Immature natural killer cell (primary cell): ENCODE data around the gene DBF4B. TPM values are rescaled to one million over a fixed set of nuclear protein-coding genes. Genes with fewer than 3 reads are reported as not detected.
"Not testable (repeated sequence)": the region's sequence is repeated elsewhere in the genome, so short reads cannot be mapped to it uniquely, and the experiment has no call there.

Experiments
- DNase-seq, 3 donors: peaks; one replicate each; pipeline ENCODE4 v3.0.0; 2022; ENCODE audit warnings: mixed read lengths in 1 of 3
- H3K27ac Mint-ChIP-seq, 6 donors: one replicate each; pipeline ENCODE4 v1.8.0; 2020; ENCODE audit warnings: mixed read lengths in 6 of 6, mild to moderate bottlenecking in 5 of 6, inconsistent platforms in 4 of 6, moderate library complexity in 3 of 6
- H3K27me3 Mint-ChIP-seq, 3 donors: one replicate each; pipeline ENCODE4 v1.8.0; 2020 to 2021; ENCODE audit warnings: low read depth in 3 of 3, mild to moderate bottlenecking in 3 of 3, mixed read lengths in 3 of 3, moderate library complexity in 3 of 3, inconsistent platforms in 1 of 3
- H3K36me3 Mint-ChIP-seq, 3 donors: one replicate each; pipeline ENCODE4 v1.8.0; 2020; ENCODE audit warnings: mixed read lengths in 3 of 3, inconsistent platforms in 2 of 3, mild to moderate bottlenecking in 2 of 3
- H3K4me1 Mint-ChIP-seq, 2 donors: one replicate each; pipeline ENCODE4 v1.8.0; 2020; ENCODE audit warnings: inconsistent platforms in 2 of 2, mild to moderate bottlenecking in 2 of 2, mixed read lengths in 2 of 2, moderate library complexity in 1 of 2
- H3K4me3 Mint-ChIP-seq, 5 donors: one replicate each; pipeline ENCODE4 v1.8.0; 2020; ENCODE audit warnings: mild to moderate bottlenecking in 5 of 5, mixed read lengths in 5 of 5, inconsistent platforms in 3 of 5, moderate library complexity in 3 of 5
- H3K9me3 Mint-ChIP-seq, 6 donors: one replicate each; pipeline ENCODE4 v1.8.0; 2020; ENCODE audit warnings: mild to moderate bottlenecking in 6 of 6, mixed read lengths in 6 of 6, inconsistent platforms in 4 of 6, moderate library complexity in 3 of 6
- polyA plus RNA-seq, 3 donors: library from polyadenylated mRNA; unstranded; fragments of 300-500 nt; fragmentation: Illumina TruSeq; gene quantifications; one replicate each; pipeline ENCODE4 v1.2.3, GENCODE V29; 2021

The DBF4B gene
- polyA plus RNA-seq, 3 donors from 2014 or later = 0.52 to 1.1 TPM; not detected in 1

DNA sequence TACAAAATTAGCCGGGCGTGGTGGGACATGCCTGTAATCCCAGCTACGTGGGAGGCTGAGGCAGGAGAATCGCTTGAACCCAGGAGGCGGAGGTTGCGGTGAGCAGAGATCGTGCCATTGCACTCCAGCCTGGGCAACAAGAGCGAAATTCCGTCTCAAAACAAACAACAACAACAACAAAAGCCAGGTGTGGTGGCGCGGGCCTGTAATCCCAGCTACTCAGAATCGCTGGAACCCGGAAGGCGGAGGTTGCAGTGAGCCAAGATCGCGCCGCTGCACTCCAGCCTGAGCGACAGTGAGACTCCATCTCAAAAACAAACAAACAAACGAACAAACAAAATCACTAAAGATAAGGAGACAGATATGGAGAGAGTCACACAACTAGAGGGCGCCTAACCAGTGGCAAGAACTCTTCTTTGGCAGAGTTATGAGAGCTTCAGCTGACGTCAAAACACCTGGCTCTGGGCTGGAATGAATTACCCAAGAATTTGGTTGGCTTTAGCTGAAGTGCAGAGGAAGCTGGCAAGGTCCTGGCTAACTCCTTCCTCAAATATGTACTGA is 17.6 kb upstream of the DBF4B start:
- H3K4me1 Mint-ChIP-seq = peaks cover 23 to 27% of the 10 kb centered on the region in 2 donors
- not testable (repeated sequence) for H3K9me3 Mint-ChIP-seq, H3K27me3 Mint-ChIP-seq, H3K36me3 Mint-ChIP-seq, DNase-seq
- H3K4me3 Mint-ChIP-seq = peak overlapping the region in 4 of 5 donors; percentile 30 to 98 (median 96)
- H3K27ac Mint-ChIP-seq = peak overlapping the region in 4 of 6 donors; percentile 17 to 70 (median 44)

DNA sequence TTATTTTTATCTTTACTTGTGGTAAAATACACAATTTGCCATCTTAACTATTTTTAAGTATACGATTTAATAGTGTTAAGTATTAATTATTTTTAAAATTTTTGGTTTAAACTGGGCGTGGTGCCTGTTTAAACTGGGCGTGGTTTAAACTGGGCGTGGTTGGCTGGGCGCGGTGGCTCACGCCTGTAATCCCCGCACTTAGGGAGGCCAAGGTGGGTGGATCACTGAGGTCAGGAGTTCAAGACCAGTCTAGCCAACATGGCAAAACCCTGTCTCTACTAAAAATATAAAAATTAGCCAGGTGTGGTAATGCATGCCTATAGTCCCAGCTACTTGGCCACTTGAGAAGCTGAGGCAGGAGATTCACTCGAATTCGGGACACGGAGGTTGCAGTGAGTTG is 14.9 kb upstream of the DBF4B start:
- H3K27me3 Mint-ChIP-seq = peaks cover 0 to 9% (median 0%) of the 10 kb centered on the region in 3 donors
- no peak overlapping the region for H3K4me3 Mint-ChIP-seq
- H3K9me3 Mint-ChIP-seq = no peaks in the 10 kb centered on the region
- no peak for DNase-seq
- no peaks in the 10 kb centered on the region for H3K36me3 Mint-ChIP-seq
- H3K4me1 Mint-ChIP-seq = peaks cover 19 to 22% of the 10 kb centered on the region in 2 donors
- H3K27ac Mint-ChIP-seq = no peak overlapping the region

DNA sequence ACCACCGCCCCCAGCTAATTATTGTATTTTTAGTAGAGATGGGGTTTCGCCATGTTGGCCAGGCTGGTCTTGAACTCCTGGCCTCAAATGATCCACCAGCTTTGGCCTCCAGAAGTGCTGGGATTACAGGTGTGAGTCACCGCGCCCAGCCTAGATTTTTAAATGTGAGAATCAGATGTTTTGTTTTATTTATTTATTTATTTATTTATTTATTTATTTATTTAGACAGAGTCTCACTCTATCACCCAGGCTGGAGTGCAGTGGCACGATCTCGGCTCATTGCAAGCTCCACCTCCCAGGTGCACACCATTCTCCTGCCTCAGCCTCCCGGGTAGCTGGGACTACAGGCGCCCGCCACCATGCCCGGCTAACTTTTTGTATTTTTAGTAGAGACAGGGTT is 8.2 kb upstream of the DBF4B start:
- H3K27me3 Mint-ChIP-seq, H3K4me1 Mint-ChIP-seq, H3K27ac Mint-ChIP-seq, H3K36me3 Mint-ChIP-seq, H3K4me3 Mint-ChIP-seq, H3K9me3 Mint-ChIP-seq, DNase-seq: not testable (repeated sequence)

DNA sequence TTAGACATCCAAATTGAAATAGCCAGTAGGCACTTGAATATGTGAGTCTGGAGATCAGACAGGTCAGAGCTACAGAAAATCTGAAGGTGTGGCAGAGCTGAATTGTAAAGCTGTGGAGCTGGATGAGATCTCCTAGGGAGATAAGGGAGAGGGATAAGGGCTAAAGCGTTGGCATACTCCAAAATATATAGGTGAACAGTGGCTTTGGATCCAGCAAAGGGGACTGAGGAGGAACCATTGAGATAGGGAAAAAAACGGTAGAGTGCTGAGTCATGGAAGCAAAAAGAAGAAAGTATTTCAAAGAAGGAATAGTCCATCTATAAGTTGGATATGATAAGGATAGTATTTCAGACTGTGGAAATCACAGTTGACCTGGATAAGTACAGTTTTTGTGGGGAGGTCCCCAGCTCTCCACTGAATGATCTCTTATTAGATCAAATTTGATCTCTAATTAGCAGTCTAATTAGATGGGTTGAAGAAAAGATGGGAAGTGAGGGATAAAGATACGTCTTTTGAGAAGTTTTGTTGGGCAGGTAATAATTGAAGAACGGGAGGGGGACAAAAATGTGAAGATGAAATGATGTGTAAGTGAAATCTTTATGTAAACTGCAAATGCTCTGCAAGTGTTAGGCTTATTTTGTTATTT is 587 bp upstream of the DBF4B start:
- H3K27ac Mint-ChIP-seq = no peak overlapping the region
- peaks cover 0 to 8% (median 6%) of the 10 kb centered on the region in 3 donors for H3K27me3 Mint-ChIP-seq

DNA sequence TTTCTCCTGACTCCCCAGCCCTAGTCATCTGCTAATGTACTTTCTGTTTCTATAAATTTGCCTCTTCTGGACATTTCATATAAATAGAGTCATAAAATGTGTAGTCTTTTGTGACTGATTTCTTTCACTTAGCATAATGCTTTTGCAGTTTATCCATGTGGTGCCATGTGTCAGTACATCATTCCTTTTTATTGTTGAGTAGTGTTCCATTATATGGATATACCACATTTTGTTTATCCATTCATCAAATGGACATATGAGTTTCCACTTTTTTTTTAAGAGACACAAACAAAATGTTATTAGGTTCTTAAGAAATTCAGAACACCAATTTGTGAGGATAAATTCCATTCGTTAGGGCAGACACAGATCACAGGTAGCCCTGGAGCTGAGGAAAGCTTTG is 11.0 kb downstream of the DBF4B start:
- no peaks in the 10 kb centered on the region for H3K27me3 Mint-ChIP-seq
- peaks cover 0 to 6% (median 3%) of the 10 kb centered on the region in 3 donors for H3K36me3 Mint-ChIP-seq
- no peak for DNase-seq
- no peak overlapping the region for H3K4me3 Mint-ChIP-seq
- H3K27ac Mint-ChIP-seq = no peak overlapping the region
- H3K9me3 Mint-ChIP-seq = no peaks in the 10 kb centered on the region
- H3K4me1 Mint-ChIP-seq = no peaks in the 10 kb centered on the region

More for the DNA sequence above, 587 bp upstream of the DBF4B start:
- Mint-ChIP-seq H3K9me3 (no peaks in the 10 kb centered on the region), H3K36me3 (no peaks in the 10 kb centered on the region), H3K4me3 (no peak overlapping the region), H3K4me1 (no peaks in the 10 kb centered on the region)
- DNase-seq = no peak

DNA sequence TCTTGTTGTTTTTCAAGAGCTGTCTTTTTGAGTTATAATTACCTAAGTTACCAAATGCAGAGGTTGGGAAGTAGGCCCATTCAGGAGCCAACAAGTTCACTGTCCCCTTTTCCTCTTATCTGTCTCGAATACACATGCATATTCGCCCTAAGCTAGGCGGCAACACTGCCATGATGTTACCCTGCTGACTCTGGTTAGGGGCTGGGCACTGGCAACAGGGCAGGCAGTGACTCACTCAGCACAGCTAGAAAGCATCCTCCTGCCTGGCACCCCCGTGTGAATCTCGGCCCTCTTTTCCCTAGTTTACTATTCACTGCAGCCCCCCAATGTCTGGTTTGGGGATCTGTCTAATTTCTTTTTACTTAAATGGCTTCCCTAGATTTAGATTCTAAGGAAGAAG is 13.8 kb downstream of the DBF4B start:
- Mint-ChIP-seq H3K36me3 (peaks cover 0 to 9% (median 3%) of the 10 kb centered on the region in 3 donors), H3K4me1 (no peaks in the 10 kb centered on the region), H3K9me3 (no peaks in the 10 kb centered on the region), H3K4me3 (no peak overlapping the region), H3K27ac (no peak overlapping the region), H3K27me3 (no peaks in the 10 kb centered on the region)
- DNase-seq = no peak

DNA sequence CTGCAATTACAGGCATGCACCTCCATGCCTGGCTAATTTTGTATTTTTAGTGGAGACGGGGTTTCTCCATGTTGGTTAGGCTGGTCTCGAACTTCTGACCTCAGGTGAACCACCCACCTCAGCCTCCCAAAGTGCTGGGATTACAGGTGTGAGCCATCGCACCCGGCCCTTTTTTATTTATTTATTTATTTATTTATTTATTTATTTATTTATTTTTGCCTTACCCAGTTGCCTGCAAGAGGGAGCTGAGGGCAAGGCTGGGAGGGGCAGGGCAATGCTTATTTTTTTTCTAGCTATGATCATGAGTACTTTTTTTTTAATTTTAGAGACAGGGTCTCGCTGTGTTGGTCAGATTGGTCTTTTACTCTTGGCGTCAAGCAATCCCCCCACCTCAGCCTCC is 17.7 kb downstream of the DBF4B start:
- not testable (repeated sequence) for H3K27ac Mint-ChIP-seq, H3K9me3 Mint-ChIP-seq, H3K4me3 Mint-ChIP-seq, DNase-seq, H3K4me1 Mint-ChIP-seq, H3K27me3 Mint-ChIP-seq
- peaks cover 0 to 16% (median 5%) of the 10 kb centered on the region in 3 donors for H3K36me3 Mint-ChIP-seq

DNA sequence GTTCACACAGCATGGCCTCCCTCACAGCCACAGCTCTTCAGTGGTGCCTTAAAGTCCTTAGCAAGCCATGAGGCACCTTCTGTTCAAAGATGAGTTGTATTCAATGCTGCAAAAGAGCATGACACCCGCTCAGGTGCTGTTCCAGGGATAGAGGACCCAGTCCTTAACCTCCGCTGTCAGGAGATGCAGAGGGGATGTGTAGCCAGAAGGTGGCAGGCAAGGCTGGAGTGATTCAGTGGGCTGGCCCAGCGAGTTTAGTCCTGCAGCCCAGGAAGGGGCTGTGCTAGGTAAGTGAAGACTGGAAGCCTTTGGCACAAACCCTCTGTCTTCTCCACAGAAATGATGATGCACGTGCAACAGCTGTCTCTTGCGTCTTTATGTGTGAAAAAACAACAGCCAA is 25.3 kb downstream of the DBF4B start:
- no peaks in the 10 kb centered on the region for H3K4me1 Mint-ChIP-seq
- H3K27ac Mint-ChIP-seq = no peak overlapping the region
- peaks cover 0 to 13% (median 5%) of the 10 kb centered on the region in 3 donors for H3K36me3 Mint-ChIP-seq
- H3K4me3 Mint-ChIP-seq = no peak overlapping the region
- no peak for DNase-seq
- H3K27me3 Mint-ChIP-seq = peaks cover 0 to 2% (median 0%) of the 10 kb centered on the region in 3 donors
- no peaks in the 10 kb centered on the region for H3K9me3 Mint-ChIP-seq

DNA sequence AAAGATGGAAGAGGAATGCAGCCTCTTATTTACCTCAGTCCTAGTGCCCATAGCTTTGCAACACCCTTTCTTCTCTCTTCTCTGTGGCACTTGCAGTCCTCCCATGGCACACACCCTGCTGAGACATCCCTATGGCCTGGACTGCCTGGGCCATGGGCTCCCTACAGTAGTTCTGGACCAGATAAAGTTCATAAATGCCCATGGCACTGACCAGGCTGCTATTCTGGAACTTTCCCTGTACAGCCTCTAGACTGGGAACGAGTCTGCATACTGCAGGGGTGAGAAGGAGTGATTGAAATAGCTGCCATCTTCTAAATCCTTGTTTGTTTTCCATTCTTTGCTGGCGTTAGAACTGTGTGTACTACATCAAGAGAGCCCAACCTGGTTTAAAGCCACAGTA is 25.8 kb downstream of the DBF4B start:
- DNase-seq = no peak
- peaks cover 0 to 2% (median 0%) of the 10 kb centered on the region in 3 donors for H3K27me3 Mint-ChIP-seq
- no peak overlapping the region for H3K27ac Mint-ChIP-seq
- H3K9me3 Mint-ChIP-seq = no peaks in the 10 kb centered on the region
- H3K4me3 Mint-ChIP-seq = no peak overlapping the region
- H3K4me1 Mint-ChIP-seq = no peaks in the 10 kb centered on the region
- peaks cover 0 to 13% (median 5%) of the 10 kb centered on the region in 3 donors for H3K36me3 Mint-ChIP-seq

DNA sequence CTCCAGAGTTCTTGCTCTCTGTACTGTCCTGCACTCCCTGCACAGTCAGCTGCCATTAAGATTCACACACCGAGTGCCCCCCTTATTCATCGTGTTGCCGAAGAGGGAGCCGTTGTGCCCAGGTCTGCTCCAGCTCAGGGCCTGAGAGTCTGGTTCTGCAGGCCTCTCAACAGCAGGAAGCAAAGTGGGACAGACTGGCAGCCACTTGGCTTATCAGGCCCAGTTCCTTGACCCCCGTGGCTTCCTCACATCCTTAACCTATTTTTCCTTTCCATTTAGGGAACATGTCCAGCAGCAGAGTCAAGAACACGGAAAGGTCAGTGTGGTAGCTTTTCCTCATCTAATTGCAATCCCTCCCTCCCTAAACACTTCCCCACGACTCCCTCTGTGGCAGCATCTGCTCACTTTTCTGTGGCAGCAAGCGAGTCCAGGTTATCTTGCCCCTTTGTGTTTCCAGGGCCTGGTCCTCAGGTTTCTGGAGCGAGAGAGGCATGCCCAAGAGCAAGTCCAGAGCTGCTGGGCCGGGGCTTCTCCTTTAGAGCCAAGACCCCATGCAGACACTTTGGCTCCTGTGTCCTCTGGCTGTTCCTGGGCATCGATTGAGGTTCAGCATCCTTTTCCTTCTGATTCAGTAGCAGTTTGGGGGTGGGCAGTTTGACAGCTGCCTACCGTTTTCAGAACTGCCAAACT is 28.2 kb downstream of the DBF4B start:
- Mint-ChIP-seq H3K9me3 (no peaks in the 10 kb centered on the region), H3K4me1 (no peaks in the 10 kb centered on the region)

DNA sequence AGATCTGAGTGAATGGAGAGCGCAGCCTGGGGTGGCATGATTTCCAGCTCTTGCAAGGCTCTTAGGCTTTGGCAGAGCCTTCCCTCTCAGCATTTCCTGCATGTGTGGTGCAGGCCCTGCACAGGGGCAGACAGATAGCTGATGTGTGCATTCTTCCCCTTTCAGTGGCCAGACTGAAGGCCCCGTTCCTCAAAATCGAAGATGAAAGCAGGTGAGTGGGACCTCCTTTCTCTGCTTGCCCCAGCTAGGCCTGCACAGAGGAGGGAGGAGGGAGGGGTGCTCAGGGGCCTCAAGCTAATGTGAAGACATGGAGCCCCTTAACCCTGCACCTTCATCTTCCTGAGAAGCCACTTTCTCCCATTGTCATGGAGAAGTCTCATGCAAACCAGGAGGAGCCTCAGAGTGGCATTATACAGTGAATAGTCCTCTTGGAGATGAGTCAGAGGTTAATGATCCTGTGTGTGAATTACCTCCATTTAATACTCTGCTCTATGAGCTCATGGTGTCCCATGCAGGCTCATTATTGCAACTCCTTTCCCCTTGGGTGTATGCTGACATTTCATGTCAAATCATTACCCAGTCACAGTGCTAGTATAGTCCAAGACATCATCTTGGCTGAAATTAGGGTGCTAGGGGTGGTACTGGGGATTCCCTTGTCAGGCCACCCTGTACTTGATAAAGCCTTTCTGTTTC is 29.9 kb downstream of the DBF4B start:
- no peak for DNase-seq
- no peaks in the 10 kb centered on the region for H3K9me3 Mint-ChIP-seq
- no peaks in the 10 kb centered on the region for H3K4me1 Mint-ChIP-seq
- peaks cover 0 to 3% (median 0%) of the 10 kb centered on the region in 3 donors for H3K36me3 Mint-ChIP-seq
- H3K27me3 Mint-ChIP-seq = peaks cover 0 to under 1% (median 0%) of the 10 kb centered on the region in 3 donors
- peak overlapping the region in 1 of 6 donors; percentile 35 for H3K27ac Mint-ChIP-seq
- H3K4me3 Mint-ChIP-seq = no peak overlapping the region

More for the DNA sequence above, 28.2 kb downstream of the DBF4B start:
- H3K27me3 Mint-ChIP-seq = peaks cover 0 to 2% (median 0%) of the 10 kb centered on the region in 3 donors
- H3K4me3 Mint-ChIP-seq = no peak overlapping the region
- peaks cover 0 to 4% (median 0%) of the 10 kb centered on the region in 3 donors for H3K36me3 Mint-ChIP-seq
- no peak overlapping the region for H3K27ac Mint-ChIP-seq
- no peak for DNase-seq

DNA sequence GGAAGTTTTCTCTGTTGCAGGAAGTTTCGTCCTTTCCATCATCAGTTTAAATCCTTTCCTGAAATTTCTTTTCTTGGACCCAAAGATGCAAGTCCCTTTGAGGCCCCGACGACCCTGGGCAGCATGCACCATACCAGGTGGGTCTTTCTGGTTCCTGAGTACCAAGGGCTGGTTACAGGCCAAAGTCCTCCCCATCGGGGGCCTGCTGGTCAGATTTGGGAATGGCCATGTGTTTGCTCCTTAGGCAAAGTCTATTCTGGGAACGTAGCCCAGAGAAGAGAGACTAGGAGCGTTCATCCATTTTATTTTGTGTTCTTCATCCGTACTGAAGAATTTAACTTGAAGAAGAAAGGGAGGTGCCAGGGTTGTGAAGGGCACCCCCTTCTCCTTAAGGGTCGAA is 32.9 kb downstream of the DBF4B start:
- H3K27ac Mint-ChIP-seq = no peak overlapping the region
- no peaks in the 10 kb centered on the region for H3K27me3 Mint-ChIP-seq
- H3K4me3 Mint-ChIP-seq = no peak overlapping the region
- H3K9me3 Mint-ChIP-seq = no peaks in the 10 kb centered on the region
- no peaks in the 10 kb centered on the region for H3K4me1 Mint-ChIP-seq
- no peaks in the 10 kb centered on the region for H3K36me3 Mint-ChIP-seq
- no peak for DNase-seq

DNA sequence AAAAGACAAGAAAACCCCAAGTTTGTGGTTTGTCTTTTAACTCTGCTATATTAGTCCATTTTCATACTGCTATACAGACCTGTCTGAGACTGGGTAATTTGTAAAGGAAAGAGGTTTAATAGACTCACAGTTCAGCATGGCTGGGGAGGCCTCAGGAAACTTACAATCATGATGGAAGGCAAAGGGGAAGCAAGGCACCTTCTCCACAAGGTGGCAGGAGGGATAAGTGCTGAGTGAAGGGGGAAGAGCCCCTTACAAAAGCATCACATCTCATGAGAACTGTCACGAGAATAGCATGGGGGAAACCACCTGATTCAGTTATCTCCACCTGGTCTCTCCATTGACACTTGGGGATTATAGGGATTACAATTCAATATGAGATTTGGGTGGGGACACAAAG is 36.8 kb downstream of the DBF4B start:
- H3K9me3 Mint-ChIP-seq = no peaks in the 10 kb centered on the region
- H3K4me3 Mint-ChIP-seq = no peak overlapping the region
- no peaks in the 10 kb centered on the region for H3K27me3 Mint-ChIP-seq
- no peak for DNase-seq
- peak overlapping the region in 1 of 6 donors; percentile 3 for H3K27ac Mint-ChIP-seq
- no peaks in the 10 kb centered on the region for H3K4me1 Mint-ChIP-seq
- peaks cover 0 to 4% (median 0%) of the 10 kb centered on the region in 3 donors for H3K36me3 Mint-ChIP-seq

DNA sequence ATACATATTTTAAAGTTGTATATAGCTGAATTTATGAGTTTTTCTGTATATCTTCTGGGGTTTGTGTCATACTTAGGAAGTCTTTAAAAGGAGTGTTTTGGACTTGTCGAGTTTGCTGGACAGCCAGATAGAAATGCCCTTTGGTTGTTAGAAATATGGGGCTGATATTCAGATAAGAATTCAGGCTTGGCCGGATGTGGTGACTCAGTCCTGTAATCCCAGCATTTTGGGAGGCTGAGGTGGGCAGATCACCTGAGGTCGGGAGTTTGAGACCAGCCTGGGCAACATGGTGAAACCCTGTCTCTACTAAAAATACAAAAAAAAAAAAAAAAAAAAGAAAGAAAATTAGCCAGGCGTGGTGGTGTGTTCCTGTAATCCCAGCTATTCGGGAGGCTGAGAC is 37.3 kb downstream of the DBF4B start:
- H3K27me3 Mint-ChIP-seq, H3K9me3 Mint-ChIP-seq, H3K4me1 Mint-ChIP-seq, H3K36me3 Mint-ChIP-seq, DNase-seq, H3K4me3 Mint-ChIP-seq, H3K27ac Mint-ChIP-seq: not testable (repeated sequence)
